Stomach (tissue), 4 donors: ENCODE measurements around the gene INSRR.

Source experiments
- POLR2AphosphoS5 ChIP-seq, 3 donors: sonication (generic); formaldehyde crosslinking; IDR thresholded peaks; one replicate each; pipeline ENCODE4 v1.6.1; 2016; ENCODE audit warnings: antibody characterized with exemption in 3 of 3
- TF ChIP-seq, protein P1 (sequence below), 7 experiments: fragments of 450-650 bp in 4 of 7; fragments of 200-600 bp in 3 of 7; sonication (generic) in 3 of 7; IDR thresholded peaks; one replicate each; pipeline ENCODE4 v1.5.1; 2016 to 2019; ENCODE audit warnings: antibody characterized with exemption in 7 of 7, control low read depth in 2 of 7, mild to moderate bottlenecking in 1 of 7

DNA sequence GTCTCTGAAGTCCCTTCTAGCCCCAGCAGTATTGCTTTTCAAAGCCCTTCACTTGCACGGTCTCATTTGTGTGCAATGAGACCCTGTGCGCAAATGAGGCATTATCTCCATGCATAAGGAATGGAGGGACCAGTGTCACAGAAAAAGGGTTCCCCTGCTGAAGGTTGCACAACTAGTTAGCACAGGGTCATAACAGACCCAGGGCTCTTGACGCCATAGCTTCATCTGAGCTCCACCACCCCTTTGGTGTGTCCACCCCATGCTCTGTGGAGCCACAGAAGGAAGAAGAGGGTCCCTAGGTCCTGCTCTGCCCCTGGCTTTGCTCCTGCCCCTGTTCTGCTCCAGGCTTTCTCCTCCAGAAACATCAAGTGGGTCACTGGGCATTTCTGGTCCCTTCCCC is 54.9 kb downstream of the INSRR start:
- no peak for TF ChIP-seq POLR2AphosphoS5 (IDR thresholded peaks at IDR 0.05)
- TF ChIP-seq, protein P1, sequence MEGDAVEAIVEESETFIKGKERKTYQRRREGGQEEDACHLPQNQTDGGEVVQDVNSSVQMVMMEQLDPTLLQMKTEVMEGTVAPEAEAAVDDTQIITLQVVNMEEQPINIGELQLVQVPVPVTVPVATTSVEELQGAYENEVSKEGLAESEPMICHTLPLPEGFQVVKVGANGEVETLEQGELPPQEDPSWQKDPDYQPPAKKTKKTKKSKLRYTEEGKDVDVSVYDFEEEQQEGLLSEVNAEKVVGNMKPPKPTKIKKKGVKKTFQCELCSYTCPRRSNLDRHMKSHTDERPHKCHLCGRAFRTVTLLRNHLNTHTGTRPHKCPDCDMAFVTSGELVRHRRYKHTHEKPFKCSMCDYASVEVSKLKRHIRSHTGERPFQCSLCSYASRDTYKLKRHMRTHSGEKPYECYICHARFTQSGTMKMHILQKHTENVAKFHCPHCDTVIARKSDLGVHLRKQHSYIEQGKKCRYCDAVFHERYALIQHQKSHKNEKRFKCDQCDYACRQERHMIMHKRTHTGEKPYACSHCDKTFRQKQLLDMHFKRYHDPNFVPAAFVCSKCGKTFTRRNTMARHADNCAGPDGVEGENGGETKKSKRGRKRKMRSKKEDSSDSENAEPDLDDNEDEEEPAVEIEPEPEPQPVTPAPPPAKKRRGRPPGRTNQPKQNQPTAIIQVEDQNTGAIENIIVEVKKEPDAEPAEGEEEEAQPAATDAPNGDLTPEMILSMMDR (IDR thresholded peaks at IDR 0.05): no peak
